ENCODE measurements around the gene RNU7-1. TPM values are rescaled to one million over a fixed set of nuclear protein-coding genes. Genes with fewer than 3 reads are reported as not detected.

The RNU7-1 gene
- total and polyA plus RNA-seq, 2 donors (not counting 1 experiment from before 2014, with no cell fraction given) = not detected

DNA sequence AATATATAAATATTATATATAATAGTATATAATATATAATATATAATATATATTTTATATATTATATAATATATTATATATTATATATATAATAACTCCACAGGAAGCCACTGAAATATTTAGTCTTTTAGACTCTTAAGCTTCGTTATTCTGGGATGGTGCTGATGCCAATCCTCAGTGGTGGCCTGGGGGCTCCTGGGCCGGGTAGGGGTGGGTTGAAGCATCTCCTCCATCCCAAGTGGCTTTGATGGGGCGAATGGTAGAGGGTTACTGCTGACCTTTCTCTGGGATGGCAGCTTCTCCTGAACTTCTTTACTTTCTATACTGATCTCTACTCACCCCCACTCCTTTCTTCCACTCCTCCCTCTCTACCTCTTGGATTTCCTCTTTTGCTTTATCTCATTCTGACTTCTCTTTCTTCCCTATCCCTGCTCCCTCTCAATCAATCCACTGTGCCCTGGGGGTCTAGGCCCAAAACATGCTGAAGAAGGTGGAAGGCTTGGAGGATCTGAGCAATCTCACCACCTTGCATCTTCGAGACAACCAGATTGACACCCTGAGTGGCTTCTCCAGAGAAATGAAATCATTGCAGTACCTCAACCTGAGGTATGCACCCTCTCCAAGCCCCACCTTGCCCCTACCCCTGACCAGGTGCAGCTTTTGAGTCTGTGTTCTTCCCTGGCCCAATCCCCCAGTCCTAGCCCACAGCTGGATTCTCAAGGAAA lies 34.0 kb upstream of the RNU7-1 start:
- H3K27me3 ChIP-seq (replicated peaks in 1 of 4; ENCODE audit: control extremely low read depth in 1 of 4, control insufficient read depth in 3 of 4, insufficient read depth in 4 of 4, low read length in 3 of 4) = peaks cover 0 to 3% (median 1%) of the 10 kb centered on the region in 4 experiments
- POLR2A ChIA-PET = interaction anchor here (2.0 kb wide), 1 partner anchor 18 kb away, joined by 4 read pairs; no protein-coding TSS in a partner anchor
- H4K20me1 ChIP-seq (ENCODE audit: control insufficient read depth, insufficient read depth, low read length, poor library complexity, severe bottlenecking) = no peaks in the 10 kb centered on the region
- peaks cover 0 to 6% of the 10 kb centered on the region in 2 experiments for H3K36me3 ChIP-seq (replicated peaks in 1 of 2; ENCODE audit: control extremely low read depth in 1 of 2, control insufficient read depth in 1 of 2, extremely low read depth in 1 of 2, insufficient read depth in 2 of 2, low read length in 1 of 2)
- Mint-ChIP-seq H3K27ac (no peak overlapping the region), H3K4me1 (peaks cover 14% of the 10 kb centered on the region), H3K4me3 (no peak overlapping the region), H3K9me3 (ENCODE audit: insufficient read depth) (no peaks in the 10 kb centered on the region), H3K27me3 (no peaks in the 10 kb centered on the region)
- WGBS (ENCODE audit: insufficient coverage) = 100% methylated on average over 1 of the region's 4 CpGs
- H3K79me2 ChIP-seq (ENCODE audit: control insufficient read depth, insufficient read depth, low read length) = no peaks in the 10 kb centered on the region
- H3K4me1 ChIP-seq (ENCODE audit: control insufficient read depth in 2 of 2, insufficient read depth in 2 of 2, low read length in 2 of 2) = peaks cover 10 to 16% of the 10 kb centered on the region in 2 donors
- no peak overlapping the region for H3K4me2 ChIP-seq (replicated peaks; ENCODE audit: low read depth, low read length, poor library complexity, severe bottlenecking)
- no peaks in the 10 kb centered on the region for H3K9me3 ChIP-seq (ENCODE audit: control extremely low read depth in 1 of 3, control insufficient read depth in 2 of 3, insufficient read depth in 1 of 3, low read length in 2 of 3)
- intact Hi-C loops (cut with micrococcal nuclease) = no loop called here
- DNase-seq = no peak
- ATAC-seq (ENCODE audit: low read depth) = no peak
- no peak overlapping the region for H2AFZ ChIP-seq (ENCODE audit: insufficient read depth, low read depth, low read length, poor library complexity, severe bottlenecking)
- CTCF ChIA-PET = interaction anchor here (1.3 to 6.9 kb wide), 2 partner anchors 16 to 36 kb away, joined by 6 to 33 read pairs; partner anchors contain the start of gene SPSB2
- H3K4me3 ChIP-seq (ENCODE audit: control extremely low read depth in 1 of 5, extremely low read depth in 1 of 5, insufficient read depth in 1 of 5, low read depth in 2 of 5, low read length in 4 of 5) = no peak overlapping the region
- H3K27ac ChIP-seq (ENCODE audit: low read length in 2 of 2) = no peak overlapping the region
- TF ChIP-seq EZH2 (IDR thresholded peaks at IDR 0.05; ENCODE audit: borderline replicate concordance, insufficient read depth, low read depth, low read length, poor library complexity, severe bottlenecking) = no peak
- TF ChIP-seq, protein P1, sequence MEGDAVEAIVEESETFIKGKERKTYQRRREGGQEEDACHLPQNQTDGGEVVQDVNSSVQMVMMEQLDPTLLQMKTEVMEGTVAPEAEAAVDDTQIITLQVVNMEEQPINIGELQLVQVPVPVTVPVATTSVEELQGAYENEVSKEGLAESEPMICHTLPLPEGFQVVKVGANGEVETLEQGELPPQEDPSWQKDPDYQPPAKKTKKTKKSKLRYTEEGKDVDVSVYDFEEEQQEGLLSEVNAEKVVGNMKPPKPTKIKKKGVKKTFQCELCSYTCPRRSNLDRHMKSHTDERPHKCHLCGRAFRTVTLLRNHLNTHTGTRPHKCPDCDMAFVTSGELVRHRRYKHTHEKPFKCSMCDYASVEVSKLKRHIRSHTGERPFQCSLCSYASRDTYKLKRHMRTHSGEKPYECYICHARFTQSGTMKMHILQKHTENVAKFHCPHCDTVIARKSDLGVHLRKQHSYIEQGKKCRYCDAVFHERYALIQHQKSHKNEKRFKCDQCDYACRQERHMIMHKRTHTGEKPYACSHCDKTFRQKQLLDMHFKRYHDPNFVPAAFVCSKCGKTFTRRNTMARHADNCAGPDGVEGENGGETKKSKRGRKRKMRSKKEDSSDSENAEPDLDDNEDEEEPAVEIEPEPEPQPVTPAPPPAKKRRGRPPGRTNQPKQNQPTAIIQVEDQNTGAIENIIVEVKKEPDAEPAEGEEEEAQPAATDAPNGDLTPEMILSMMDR (IDR thresholded peaks at IDR 0.05) = no peak
- H3K9ac ChIP-seq (ENCODE audit: low read length) = no peak overlapping the region

Data from B cell (primary cell).